AG10803 (cell line): ENCODE data around the gene CADPS2.

Experiments used
- DNase-seq: peaks from one replicate; pipeline ENCODE4 v3.0.0; 2010; ENCODE audit warnings: low read depth
- H3K4me3 ChIP-seq: 2 replicates; pipeline ENCODE4 v1.5.1; 2011; ENCODE audit warnings: mild to moderate bottlenecking, low read length, control low read depth
- CTCF ChIP-seq: conservative IDR thresholded peaks from 2 replicates; pipeline ENCODE4 v1.5.1; 2011; ENCODE audit warnings: mild to moderate bottlenecking, low read length, control low read depth, inconsistent platforms

The CADPS2 gene

GRCh38 chr7:122416336-122416735, 469.9 kb downstream of the CADPS2 start:
- no peak for DNase-seq
- H3K4me3 ChIP-seq: no peak overlapping the region
- TF ChIP-seq CTCF: no peak

GRCh38 chr7:122415510-122415909, 470.8 kb downstream of the CADPS2 start:
- no peak for TF ChIP-seq CTCF
- no peak for DNase-seq
- H3K4me3 ChIP-seq: no peak overlapping the region

GRCh38 chr7:122413339-122413738, 472.9 kb downstream of the CADPS2 start:
- no peak for DNase-seq
- no peak for TF ChIP-seq CTCF

GRCh38 chr7:122412883-122413282, 473.4 kb downstream of the CADPS2 start:
- no peak for TF ChIP-seq CTCF
- DNase-seq: peak; percentile 61
- H3K4me3 ChIP-seq: no peak overlapping the region

More at GRCh38 chr7:122413339-122413738, 472.9 kb downstream of the CADPS2 start:
- no peak overlapping the region for H3K4me3 ChIP-seq

- no peak overlapping the region for H3K4me3 ChIP-seq
- DNase-seq: peak; percentile 17
- TF ChIP-seq CTCF: no peak
Measured at GRCh38 chr7:122412441-122412840, 473.8 kb downstream of the CADPS2 start.

- H3K4me3 ChIP-seq: no peak overlapping the region
- DNase-seq: no peak
- no peak for TF ChIP-seq CTCF
Measured at GRCh38 chr7:122407195-122407594, 479.1 kb downstream of the CADPS2 start.

- no peak for DNase-seq
- no peak overlapping the region for H3K4me3 ChIP-seq
- TF ChIP-seq CTCF: no peak
Measured at GRCh38 chr7:122403113-122403512, 483.1 kb downstream of the CADPS2 start.
